ENCODE measurements around the gene TBC1D22A. TPM values are rescaled to one million over a fixed set of nuclear protein-coding genes. Genes with fewer than 3 reads are reported as not detected.

Gene TBC1D22A
- total and polyA plus RNA-seq, 4 experiments from 2014 or later: 20.6 to 49.2 (median 36.7) TPM

GRCh38 chr22:47160141-47160541 lies 397.7 kb downstream of the TBC1D22A start:
- no peak overlapping the region for H3K27ac ChIP-seq (ENCODE audit: low read depth, low read length)
- H3K9me3 ChIP-seq (ENCODE audit: control insufficient read depth in 1 of 2, low read length in 2 of 2): no peaks in the 10 kb centered on the region
- POLR2A ChIA-PET (ENCODE audit: partially characterized antibody): no interaction called here
- H3K36me3 ChIP-seq (ENCODE audit: insufficient read depth, low read length): no peaks in the 10 kb centered on the region
- Mint-ChIP-seq H3K27me3 (no peaks in the 10 kb centered on the region), H3K36me3 (peaks cover 5 to 7% of the 10 kb centered on the region in 2 donors), H3K9me3 (peaks cover 0 to 2% (median 0%) of the 10 kb centered on the region in 8 donors), H3K4me3 (no peak overlapping the region), H3K4me1 (peaks cover 0 to 2% (median 0%) of the 10 kb centered on the region in 4 donors), H3K27ac (no peak overlapping the region)
- no peaks in the 10 kb centered on the region for H3K4me1 ChIP-seq (ENCODE audit: insufficient read depth, low read length)
- intact Hi-C loops (cut with micrococcal nuclease): no loop called here
- H3K4me3 ChIP-seq (ENCODE audit: low read length in 2 of 2): no peak overlapping the region
- CTCF ChIA-PET (ENCODE audit: partially characterized antibody): no interaction called here
- no peak for DNase-seq
- H3K27me3 ChIP-seq (ENCODE audit: insufficient read depth, low read length): no peaks in the 10 kb centered on the region

GRCh38 chr22:47160781-47161520 lies 398.5 kb downstream of the TBC1D22A start:
- Histone ChIP-seq H3K9me3 (ENCODE audit: control insufficient read depth in 1 of 2, low read length in 2 of 2) (no peaks in the 10 kb centered on the region), H3K4me1 (ENCODE audit: insufficient read depth, low read length) (no peaks in the 10 kb centered on the region), H3K36me3 (ENCODE audit: insufficient read depth, low read length) (no peaks in the 10 kb centered on the region), H3K27me3 (ENCODE audit: insufficient read depth, low read length) (no peaks in the 10 kb centered on the region), H3K27ac (ENCODE audit: low read depth, low read length) (no peak overlapping the region), H3K4me3 (ENCODE audit: low read length in 2 of 2) (no peak overlapping the region)
- H3K4me1 Mint-ChIP-seq: peaks cover 0 to 2% (median under 1%) of the 10 kb centered on the region in 4 donors
- ChIA-PET CTCF (ENCODE audit: partially characterized antibody) (interaction anchor here (0.9 kb wide), 1 partner anchor 8 kb away, joined by 3 read pairs; no protein-coding TSS in a partner anchor), POLR2A (ENCODE audit: partially characterized antibody) (no interaction called here)
- peak overlapping the region in 1 of 7 donors; percentile 26 for H3K27ac Mint-ChIP-seq
- H3K9me3 Mint-ChIP-seq: peaks cover 0 to 2% (median 0%) of the 10 kb centered on the region in 8 donors
- DNase-seq: no peak
- peaks cover 6 to 8% of the 10 kb centered on the region in 2 donors for H3K36me3 Mint-ChIP-seq
- intact Hi-C loops (cut with micrococcal nuclease): no loop called here
- H3K27me3 Mint-ChIP-seq: no peaks in the 10 kb centered on the region
- no peak overlapping the region for H3K4me3 Mint-ChIP-seq

DNA sequence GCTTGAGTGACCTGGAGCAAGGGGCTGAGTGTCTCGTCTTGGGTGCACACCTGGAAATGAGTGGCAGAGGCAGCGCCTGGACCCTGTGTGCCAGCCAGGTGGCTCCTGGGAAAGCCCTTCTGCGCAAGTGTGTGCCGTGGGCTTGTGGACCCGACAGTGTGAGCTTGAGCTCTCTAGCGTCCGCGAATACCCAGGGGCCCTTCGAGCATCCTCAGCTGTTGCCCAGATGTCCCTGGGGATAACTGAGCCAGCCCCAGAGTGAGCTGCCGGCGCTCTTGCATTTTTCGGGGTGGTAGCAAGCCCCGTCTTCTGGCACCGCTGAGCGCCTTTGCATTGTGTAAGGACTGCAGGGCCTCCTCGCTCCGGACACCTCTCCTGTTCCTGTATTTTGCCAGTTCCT lies 399.2 kb downstream of the TBC1D22A start:
- Histone ChIP-seq H3K9me3 (ENCODE audit: control insufficient read depth in 1 of 2, low read length in 2 of 2) (no peaks in the 10 kb centered on the region), H3K27me3 (ENCODE audit: insufficient read depth, low read length) (no peaks in the 10 kb centered on the region), H3K4me1 (ENCODE audit: insufficient read depth, low read length) (no peaks in the 10 kb centered on the region), H3K27ac (ENCODE audit: low read depth, low read length) (no peak overlapping the region), H3K4me3 (ENCODE audit: low read length in 2 of 2) (no peak overlapping the region), H3K36me3 (ENCODE audit: insufficient read depth, low read length) (no peaks in the 10 kb centered on the region)
- DNase-seq: no peak
- Mint-ChIP-seq H3K27me3 (no peaks in the 10 kb centered on the region), H3K9me3 (peaks cover 0 to 2% (median 0%) of the 10 kb centered on the region in 8 donors), H3K27ac (no peak overlapping the region), H3K4me3 (no peak overlapping the region), H3K36me3 (peaks cover 8 to 15% of the 10 kb centered on the region in 2 donors), H3K4me1 (peaks cover 0 to 3% (median under 1%) of the 10 kb centered on the region in 4 donors)
- POLR2A ChIA-PET (ENCODE audit: partially characterized antibody): no interaction called here
- intact Hi-C loops (cut with micrococcal nuclease): no loop called here
- CTCF ChIA-PET (ENCODE audit: partially characterized antibody): interaction anchor here (0.9 kb wide), 1 partner anchor 9 kb away, joined by 3 read pairs; no protein-coding TSS in a partner anchor

- no peak for DNase-seq
- CTCF ChIA-PET (ENCODE audit: partially characterized antibody): no interaction called here
Observed at GRCh38 chr22:47162865-47163264, 400.4 kb downstream of the TBC1D22A start.

DNA sequence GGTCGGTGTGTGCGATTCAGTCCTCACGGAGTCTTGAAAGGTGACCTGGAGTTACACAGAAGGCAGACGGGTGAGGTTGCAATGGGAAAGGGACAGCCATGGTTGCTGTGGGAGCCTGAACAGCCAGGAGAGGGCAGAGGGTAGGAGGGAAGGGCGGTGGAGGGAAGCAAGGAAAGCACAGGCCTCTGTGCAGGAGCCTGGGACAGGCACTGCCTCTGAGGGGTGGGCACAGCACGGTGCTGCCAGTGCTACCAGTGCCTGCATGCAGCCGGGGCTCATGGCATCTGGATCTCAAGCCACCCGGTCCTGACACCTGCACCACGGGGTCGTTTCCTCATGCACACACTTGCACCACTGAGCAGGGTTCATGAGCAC lies 401.0 kb downstream of the TBC1D22A start:
- peaks cover 0 to 2% (median 0%) of the 10 kb centered on the region in 8 donors for H3K9me3 Mint-ChIP-seq
- intact Hi-C loops (cut with micrococcal nuclease): no loop called here
- DNase-seq: no peak
- Histone ChIP-seq H3K4me3 (ENCODE audit: low read length in 2 of 2) (no peak overlapping the region), H3K9me3 (ENCODE audit: control insufficient read depth in 1 of 2, low read length in 2 of 2) (no peaks in the 10 kb centered on the region), H3K27me3 (ENCODE audit: insufficient read depth, low read length) (no peaks in the 10 kb centered on the region), H3K36me3 (ENCODE audit: insufficient read depth, low read length) (no peaks in the 10 kb centered on the region), H3K4me1 (ENCODE audit: insufficient read depth, low read length) (no peaks in the 10 kb centered on the region), H3K27ac (ENCODE audit: low read depth, low read length) (no peak overlapping the region)
- peaks cover 16 to 21% of the 10 kb centered on the region in 2 donors for H3K36me3 Mint-ChIP-seq
- H3K4me1 Mint-ChIP-seq: peaks cover 0 to 3% (median 0%) of the 10 kb centered on the region in 4 donors
- H3K4me3 Mint-ChIP-seq: no peak overlapping the region
- no peaks in the 10 kb centered on the region for H3K27me3 Mint-ChIP-seq
- peak overlapping the region in 1 of 7 donors; percentile 52 for H3K27ac Mint-ChIP-seq
- POLR2A ChIA-PET (ENCODE audit: partially characterized antibody): no interaction called here
- CTCF ChIA-PET (ENCODE audit: partially characterized antibody): no interaction called here

More at GRCh38 chr22:47162865-47163264, 400.4 kb downstream of the TBC1D22A start:
- H3K4me3 Mint-ChIP-seq: no peak overlapping the region
- peaks cover 15 to 24% of the 10 kb centered on the region in 2 donors for H3K36me3 Mint-ChIP-seq
- Histone ChIP-seq H3K4me3 (ENCODE audit: low read length in 2 of 2) (no peak overlapping the region), H3K9me3 (ENCODE audit: control insufficient read depth in 1 of 2, low read length in 2 of 2) (no peaks in the 10 kb centered on the region), H3K27ac (ENCODE audit: low read depth, low read length) (no peak overlapping the region), H3K4me1 (ENCODE audit: insufficient read depth, low read length) (no peaks in the 10 kb centered on the region), H3K36me3 (ENCODE audit: insufficient read depth, low read length) (no peaks in the 10 kb centered on the region), H3K27me3 (ENCODE audit: insufficient read depth, low read length) (no peaks in the 10 kb centered on the region)
- intact Hi-C loops (cut with micrococcal nuclease): no loop called here
- peak overlapping the region in 1 of 7 donors; percentile 13 for H3K27ac Mint-ChIP-seq
- H3K27me3 Mint-ChIP-seq: no peaks in the 10 kb centered on the region
- peaks cover 0 to 3% (median 0%) of the 10 kb centered on the region in 4 donors for H3K4me1 Mint-ChIP-seq
- POLR2A ChIA-PET (ENCODE audit: partially characterized antibody): no interaction called here
- peaks cover 0 to 2% (median 0%) of the 10 kb centered on the region in 8 donors for H3K9me3 Mint-ChIP-seq

DNA sequence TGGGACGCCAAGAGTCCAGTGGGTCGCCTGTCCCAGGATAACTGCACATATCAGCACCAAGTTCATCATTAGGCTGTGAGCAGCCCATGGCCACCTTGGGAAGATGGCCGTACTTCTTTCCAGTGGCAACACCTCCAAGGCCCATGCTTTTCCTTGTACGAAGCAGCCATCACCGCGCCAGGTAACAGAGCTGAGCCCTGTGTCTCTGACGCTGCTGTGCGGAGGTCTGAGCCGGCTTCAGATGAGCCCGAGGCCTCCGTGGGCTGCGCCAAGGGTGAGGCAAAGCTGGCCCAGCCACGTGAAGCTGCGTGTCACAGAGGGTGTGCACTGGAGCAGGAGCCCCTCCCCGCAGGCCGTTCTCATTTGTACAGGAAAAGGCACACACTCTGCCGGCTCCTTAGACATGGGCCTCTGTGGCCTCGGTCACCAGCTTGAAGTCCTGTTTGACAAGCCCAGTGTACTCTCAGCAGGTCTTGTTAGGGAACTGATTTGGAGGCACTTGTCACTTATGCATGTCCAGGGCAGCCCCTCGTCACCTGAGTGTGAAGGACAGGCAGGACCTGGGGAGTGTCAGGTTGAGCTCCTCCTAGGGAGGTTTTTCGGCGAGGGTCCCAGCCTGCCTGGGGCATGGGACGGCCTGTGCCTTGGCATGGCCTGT lies 401.5 kb downstream of the TBC1D22A start:
- POLR2A ChIA-PET (ENCODE audit: partially characterized antibody): no interaction called here
- Histone ChIP-seq H3K36me3 (ENCODE audit: insufficient read depth, low read length) (no peaks in the 10 kb centered on the region), H3K27me3 (ENCODE audit: insufficient read depth, low read length) (no peaks in the 10 kb centered on the region), H3K4me1 (ENCODE audit: insufficient read depth, low read length) (no peaks in the 10 kb centered on the region), H3K4me3 (ENCODE audit: low read length in 2 of 2) (no peak overlapping the region), H3K9me3 (ENCODE audit: control insufficient read depth in 1 of 2, low read length in 2 of 2) (no peaks in the 10 kb centered on the region), H3K27ac (ENCODE audit: low read depth, low read length) (no peak overlapping the region)
- CTCF ChIA-PET (ENCODE audit: partially characterized antibody): no interaction called here
- Mint-ChIP-seq H3K27me3 (no peaks in the 10 kb centered on the region), H3K36me3 (peaks cover 16 to 21% of the 10 kb centered on the region in 2 donors), H3K4me1 (peaks cover 0 to 3% (median 0%) of the 10 kb centered on the region in 4 donors), H3K27ac (no peak overlapping the region), H3K4me3 (no peak overlapping the region), H3K9me3 (peaks cover 0 to 2% (median 0%) of the 10 kb centered on the region in 8 donors)
- DNase-seq: no peak
- intact Hi-C loops (cut with micrococcal nuclease): no loop called here

- Mint-ChIP-seq H3K4me3 (no peak overlapping the region), H3K27ac (no peak overlapping the region), H3K4me1 (peaks cover 0 to 3% (median 0%) of the 10 kb centered on the region in 4 donors), H3K27me3 (no peaks in the 10 kb centered on the region), H3K9me3 (peaks cover 0 to 2% (median 0%) of the 10 kb centered on the region in 8 donors), H3K36me3 (peaks cover 16 to 22% of the 10 kb centered on the region in 2 donors)
- CTCF ChIA-PET (ENCODE audit: partially characterized antibody): no interaction called here
- no peaks in the 10 kb centered on the region for H3K27me3 ChIP-seq (ENCODE audit: insufficient read depth, low read length)
- H3K4me3 ChIP-seq (ENCODE audit: low read length in 2 of 2): no peak overlapping the region
- H3K9me3 ChIP-seq (ENCODE audit: control insufficient read depth in 1 of 2, low read length in 2 of 2): no peaks in the 10 kb centered on the region
- H3K36me3 ChIP-seq (ENCODE audit: insufficient read depth, low read length): no peaks in the 10 kb centered on the region
- POLR2A ChIA-PET (ENCODE audit: partially characterized antibody): no interaction called here
- intact Hi-C loops (cut with micrococcal nuclease): no loop called here
- no peak overlapping the region for H3K27ac ChIP-seq (ENCODE audit: low read depth, low read length)
- DNase-seq: no peak
- no peaks in the 10 kb centered on the region for H3K4me1 ChIP-seq (ENCODE audit: insufficient read depth, low read length)
Observed at GRCh38 chr22:47164514-47165337, 402.3 kb downstream of the TBC1D22A start.

All from CD4-positive, alpha-beta memory T cell (primary cell).